Bronchial smooth muscle cell (primary cell): ENCODE results near the gene SPAAR. TPM values are rescaled to one million over a fixed set of nuclear protein-coding genes. Genes with fewer than 3 reads are reported as not detected.

ENCODE experiments used
- total RNA-seq: library from RNA; depleted of rRNA; stranded (reverse); fragments of >200 nt; gene quantifications from 2 replicates; pipeline ENCODE4 v1.2.1, GENCODE V29; 2014

Gene SPAAR
- total RNA-seq: under 0.01 and 0.17 TPM in 2 replicates

GRCh38 chr9:35909274-35909673 is at the start of gene SPAAR:
Gene SPAAR, plus strand, starts transcription at chr9:35909490. Its CDS starts 974 bp downstream, at chr9:35910464.

GRCh38 chr9:35870351-35870923 is 38.9 kb upstream of the SPAAR start, which contains the start of gene OR13J1:
Gene OR13J1, minus strand, starts transcription at chr9:35870401. Its CDS starts 0 bp downstream, at chr9:35870401.

GRCh38 chr9:35905912-35906679 is 3.2 kb upstream of the SPAAR start, which contains the start of gene HRCT1:
Gene HRCT1, plus strand, starts transcription at chr9:35906202. Its CDS starts 86 bp downstream, at chr9:35906288.

GRCh38 chr9:35958104-35958837 is 49.0 kb downstream of the SPAAR start, which contains the start of gene OR2S2:
Gene OR2S2, minus strand, starts transcription at chr9:35958154. Its CDS starts 56 bp downstream, at chr9:35958098.

Other genes starting within 250 kb of the SPAAR start
- under 0.01 and 0.32 TPM in 2 replicates for gene ARHGEF39, start 244.3 kb upstream of the SPAAR start, total RNA-seq
- 0.86 and 1.7 TPM in 2 replicates for gene CA9, start 235.6 kb upstream of the SPAAR start, total RNA-seq
- gene TPM2, start 219.6 kb upstream of the SPAAR start, total RNA-seq: 925 and 1,339 TPM in 2 replicates
- gene TLN1, start 177.3 kb upstream of the SPAAR start, total RNA-seq: 209 and 221 TPM in 2 replicates
- 42.9 and 50.1 TPM in 2 replicates for gene CREB3, start 176.8 kb upstream of the SPAAR start, total RNA-seq
- gene GBA2, start 160.3 kb upstream of the SPAAR start, total RNA-seq: 13.9 and 21.4 TPM in 2 replicates
- gene RGP1, start 160.2 kb upstream of the SPAAR start, total RNA-seq: 10.2 and 10.6 TPM in 2 replicates
- gene MSMP, start 155.2 kb upstream of the SPAAR start, total RNA-seq: not detected in 2 replicates
- gene NPR2, start 117.9 kb upstream of the SPAAR start, total RNA-seq: 25.7 and 28.2 TPM in 2 replicates
- 1.5 and 1.6 TPM in 2 replicates for gene SPAG8, start 97.2 kb upstream of the SPAAR start, total RNA-seq
- gene HINT2, start 94.4 kb upstream of the SPAAR start, total RNA-seq: 27.3 and 27.7 TPM in 2 replicates
- not detected in 2 replicates for gene FAM221B, start 80.8 kb upstream of the SPAAR start, total RNA-seq
- 2.4 and 2.7 TPM in 2 replicates for gene TMEM8B, start 80.3 kb upstream of the SPAAR start, total RNA-seq
- not detected in 2 replicates for gene OR13J1, start 39.1 kb upstream of the SPAAR start, total RNA-seq
- gene HRCT1, start 3.3 kb upstream of the SPAAR start, total RNA-seq: 0.16 and 0.17 TPM in 2 replicates
- gene OR2S2, start 48.7 kb downstream of the SPAAR start, total RNA-seq: not detected in 2 replicates
- gene RECK, start 127.4 kb downstream of the SPAAR start, total RNA-seq: 29.9 and 42.3 TPM in 2 replicates
- 53.1 and 101 TPM in 2 replicates for gene GLIPR2, start 227.2 kb downstream of the SPAAR start, total RNA-seq